ENCODE data around the gene EEF1G. TPM values are rescaled to one million over a fixed set of nuclear protein-coding genes. Genes with fewer than 3 reads are reported as not detected.
A peak's percentile ranks its signal among the peaks of the same experiment; 100 is the strongest.

EEF1G gene
- total RNA-seq, 1 donor = 1,049 TPM

- DNase-seq (ENCODE audit: insufficient read length, low spot score, missing footprints) = peak; percentile 92
- Histone ChIP-seq H3K9me3 (ENCODE audit: low read depth, low read length) (no peaks in the 10 kb centered on the region), H3K36me3 (ENCODE audit: insufficient read depth, low read length) (peaks cover 51% of the 10 kb centered on the region), H4K20me1 (ENCODE audit: insufficient read depth, low read length) (peaks cover 11% of the 10 kb centered on the region), H3K27ac (ENCODE audit: low read depth, low read length) (no peak overlapping the region), H3K4me3 (ENCODE audit: insufficient read depth, low read length) (no peak overlapping the region), H3K4me1 (ENCODE audit: insufficient read depth, low read length) (peaks cover 20% of the 10 kb centered on the region), H2AFZ (ENCODE audit: low read length) (no peak overlapping the region), H3K27me3 (ENCODE audit: insufficient read depth, low read length) (no peaks in the 10 kb centered on the region), H3K4me2 (ENCODE audit: insufficient read depth, low read length) (no peak overlapping the region), H3K79me2 (ENCODE audit: insufficient read depth, low read length) (peaks cover 32% of the 10 kb centered on the region)
- TF ChIP-seq, protein P1, sequence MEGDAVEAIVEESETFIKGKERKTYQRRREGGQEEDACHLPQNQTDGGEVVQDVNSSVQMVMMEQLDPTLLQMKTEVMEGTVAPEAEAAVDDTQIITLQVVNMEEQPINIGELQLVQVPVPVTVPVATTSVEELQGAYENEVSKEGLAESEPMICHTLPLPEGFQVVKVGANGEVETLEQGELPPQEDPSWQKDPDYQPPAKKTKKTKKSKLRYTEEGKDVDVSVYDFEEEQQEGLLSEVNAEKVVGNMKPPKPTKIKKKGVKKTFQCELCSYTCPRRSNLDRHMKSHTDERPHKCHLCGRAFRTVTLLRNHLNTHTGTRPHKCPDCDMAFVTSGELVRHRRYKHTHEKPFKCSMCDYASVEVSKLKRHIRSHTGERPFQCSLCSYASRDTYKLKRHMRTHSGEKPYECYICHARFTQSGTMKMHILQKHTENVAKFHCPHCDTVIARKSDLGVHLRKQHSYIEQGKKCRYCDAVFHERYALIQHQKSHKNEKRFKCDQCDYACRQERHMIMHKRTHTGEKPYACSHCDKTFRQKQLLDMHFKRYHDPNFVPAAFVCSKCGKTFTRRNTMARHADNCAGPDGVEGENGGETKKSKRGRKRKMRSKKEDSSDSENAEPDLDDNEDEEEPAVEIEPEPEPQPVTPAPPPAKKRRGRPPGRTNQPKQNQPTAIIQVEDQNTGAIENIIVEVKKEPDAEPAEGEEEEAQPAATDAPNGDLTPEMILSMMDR (IDR thresholded peaks at IDR 0.05; ENCODE audit: extremely low read depth, low read depth, low read length) = peak; percentile 72
Measured at GRCh38 chr11:62593434-62594044, 19.8 kb upstream of the EEF1G start.

- H3K36me3 ChIP-seq (ENCODE audit: insufficient read depth, low read length) = peaks cover 49% of the 10 kb centered on the region
- no peaks in the 10 kb centered on the region for H3K27me3 ChIP-seq (ENCODE audit: insufficient read depth, low read length)
- H2AFZ ChIP-seq (ENCODE audit: low read length) = no peak overlapping the region
- no peak overlapping the region for H3K4me2 ChIP-seq (ENCODE audit: insufficient read depth, low read length)
- no peak overlapping the region for H3K27ac ChIP-seq (ENCODE audit: low read depth, low read length)
- peak; percentile 25 for DNase-seq (ENCODE audit: insufficient read length, low spot score, missing footprints)
- H3K4me1 ChIP-seq (ENCODE audit: insufficient read depth, low read length) = peaks cover 22% of the 10 kb centered on the region
- H3K4me3 ChIP-seq (ENCODE audit: insufficient read depth, low read length) = no peak overlapping the region
- H4K20me1 ChIP-seq (ENCODE audit: insufficient read depth, low read length) = peaks cover 8% of the 10 kb centered on the region
- peaks cover 26% of the 10 kb centered on the region for H3K79me2 ChIP-seq (ENCODE audit: insufficient read depth, low read length)
- TF ChIP-seq, protein P1 (IDR thresholded peaks at IDR 0.05; ENCODE audit: extremely low read depth, low read depth, low read length) = no peak
- no peaks in the 10 kb centered on the region for H3K9me3 ChIP-seq (ENCODE audit: low read depth, low read length)
Measured at GRCh38 chr11:62592989-62593421, 19.3 kb upstream of the EEF1G start.

DNA sequence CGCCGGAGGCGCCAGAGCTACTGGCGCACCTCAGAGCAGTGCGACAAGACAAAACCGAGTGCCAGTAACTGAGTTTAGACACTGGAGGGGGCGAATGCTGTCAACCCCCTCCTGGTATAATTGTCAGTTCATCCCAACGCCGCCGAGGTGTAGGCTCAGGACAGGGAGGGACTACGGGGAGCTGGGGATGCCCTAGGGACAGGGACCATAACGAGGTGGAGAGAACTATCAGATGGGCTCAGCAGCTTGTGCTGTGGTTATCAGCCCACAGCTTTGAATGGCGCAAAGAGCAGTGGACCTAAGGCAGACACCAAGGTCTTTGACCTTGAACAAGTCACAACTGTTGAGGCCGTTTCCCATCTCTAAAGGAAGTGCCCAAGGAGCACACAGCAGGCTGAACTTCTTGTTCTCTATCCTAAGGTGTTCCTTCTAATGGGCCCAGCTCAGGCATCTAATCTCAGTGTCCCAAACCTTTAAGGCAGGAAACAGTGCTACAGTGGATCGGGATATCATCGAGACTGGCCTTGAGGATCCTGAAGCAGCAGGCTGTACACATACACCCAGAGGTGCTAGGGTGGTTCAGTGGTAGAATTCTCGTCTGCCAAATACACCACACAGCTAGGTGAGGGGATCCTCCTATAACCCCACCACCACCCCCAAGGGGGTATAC is 18.6 kb upstream of the EEF1G start:
- peak; percentile 61 for DNase-seq (ENCODE audit: insufficient read length, low spot score, missing footprints)
- H4K20me1 ChIP-seq (ENCODE audit: insufficient read depth, low read length) = peaks cover 3% of the 10 kb centered on the region
- H3K79me2 ChIP-seq (ENCODE audit: insufficient read depth, low read length) = peaks cover 24% of the 10 kb centered on the region
- H3K27me3 ChIP-seq (ENCODE audit: insufficient read depth, low read length) = no peaks in the 10 kb centered on the region
- H3K27ac ChIP-seq (ENCODE audit: low read depth, low read length) = peak overlapping the region; percentile 56
- H3K9me3 ChIP-seq (ENCODE audit: low read depth, low read length) = no peaks in the 10 kb centered on the region
- H3K4me1 ChIP-seq (ENCODE audit: insufficient read depth, low read length) = peaks cover 27% of the 10 kb centered on the region
- peak overlapping the region; percentile 73 for H3K4me3 ChIP-seq (ENCODE audit: insufficient read depth, low read length)
- H3K36me3 ChIP-seq (ENCODE audit: insufficient read depth, low read length) = peaks cover 48% of the 10 kb centered on the region
- TF ChIP-seq, protein P1 (IDR thresholded peaks at IDR 0.05; ENCODE audit: extremely low read depth, low read depth, low read length) = no peak
- H3K4me2 ChIP-seq (ENCODE audit: insufficient read depth, low read length) = peak overlapping the region; percentile 87
- H2AFZ ChIP-seq (ENCODE audit: low read length) = peak overlapping the region; percentile 88

DNA sequence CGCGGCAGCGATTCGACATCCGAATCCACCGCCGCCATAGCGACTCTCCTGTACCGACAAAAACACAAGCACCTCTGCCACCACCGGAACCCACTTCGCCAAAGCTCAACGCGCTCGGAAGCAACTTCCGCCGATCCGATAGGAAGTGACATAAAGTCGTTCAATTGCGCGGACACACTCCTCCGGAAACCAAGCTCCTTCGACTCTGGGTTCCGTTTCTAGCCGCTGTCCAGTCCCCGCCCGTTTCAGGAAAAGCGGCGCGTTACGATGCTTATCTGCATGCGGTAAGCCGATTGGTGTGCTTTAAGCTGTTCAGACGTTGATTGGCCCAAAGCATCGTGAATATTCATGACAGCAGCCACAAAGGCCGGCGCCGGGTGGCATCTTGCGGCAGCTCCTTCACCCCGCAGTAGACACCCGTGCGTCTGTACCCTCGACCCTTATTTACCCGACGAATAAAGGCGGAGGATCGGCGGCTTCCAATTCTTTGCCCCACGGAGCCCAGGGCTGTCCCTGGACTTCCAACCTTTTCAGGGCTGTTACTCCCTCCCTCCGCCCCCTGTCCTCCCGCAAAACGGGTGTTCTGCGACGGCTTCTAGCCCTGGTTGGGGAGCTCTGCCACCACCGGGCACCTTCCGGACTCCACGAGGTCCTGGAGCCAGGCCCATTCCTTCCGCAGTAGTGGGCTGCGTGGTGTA is 17.9 kb upstream of the EEF1G start, which contains the start of gene TUT1:
Gene TUT1 (minus strand): TSS at position 76 of the 698 bp plus-strand sequence. CDS start 38 bp downstream, at position 38.
- H4K20me1 ChIP-seq (ENCODE audit: insufficient read depth, low read length) = peaks cover 3% of the 10 kb centered on the region
- H3K4me1 ChIP-seq (ENCODE audit: insufficient read depth, low read length) = peaks cover 27% of the 10 kb centered on the region
- no peaks in the 10 kb centered on the region for H3K9me3 ChIP-seq (ENCODE audit: low read depth, low read length)
- TF ChIP-seq, protein P1 (IDR thresholded peaks at IDR 0.05; ENCODE audit: extremely low read depth, low read depth, low read length) = no peak
- peaks cover 22% of the 10 kb centered on the region for H3K79me2 ChIP-seq (ENCODE audit: insufficient read depth, low read length)
- H3K27ac ChIP-seq (ENCODE audit: low read depth, low read length) = peak within 1 kb of the TSS; percentile 69
- H3K27me3 ChIP-seq (ENCODE audit: insufficient read depth, low read length) = no peaks in the 10 kb centered on the region
- peak within 1 kb of the TSS; percentile 88 for H2AFZ ChIP-seq (ENCODE audit: low read length)
- H3K4me2 ChIP-seq (ENCODE audit: insufficient read depth, low read length) = peak within 1 kb of the TSS; percentile 89
- peak; percentile 98 for DNase-seq (ENCODE audit: insufficient read length, low spot score, missing footprints)
- peak within 1 kb of the TSS; percentile 73 for H3K4me3 ChIP-seq (ENCODE audit: insufficient read depth, low read length)
- peaks cover 45% of the 10 kb centered on the region for H3K36me3 ChIP-seq (ENCODE audit: insufficient read depth, low read length)
